Fibroblast of lung (primary cell): ENCODE results near the gene AK9. TPM values are rescaled to one million over a fixed set of nuclear protein-coding genes. Genes with fewer than 3 reads are reported as not detected.

ENCODE experiments used
- DNase-seq, 2 donors: peaks; one replicate each; pipeline versions ENCODE4 v3.0.0 to v3.0.0-alpha.2; 2010; ENCODE audit warnings: low read depth in 2 of 2
- H2AFZ ChIP-seq: 2 replicates; pipeline ENCODE4 v1.5.1; 2012; ENCODE audit warnings: low read length, control low read depth, inconsistent platforms
- H3K27ac ChIP-seq: 2 replicates; pipeline ENCODE4 v1.5.1; 2011; ENCODE audit warnings: low read length, control low read depth; ENCODE audit not compliant: insufficient read depth
- H3K27me3 ChIP-seq: 2 replicates; pipeline ENCODE4 v1.5.1; 2011; ENCODE audit warnings: mild to moderate bottlenecking, low read length; ENCODE audit not compliant: control insufficient read depth, insufficient read depth
- H3K36me3 ChIP-seq: 2 replicates; pipeline ENCODE4 v1.5.1; 2011; ENCODE audit warnings: low read length; ENCODE audit not compliant: control insufficient read depth, insufficient read depth
- H3K4me1 ChIP-seq: 2 replicates; pipeline ENCODE4 v1.5.1; 2011; ENCODE audit warnings: low read length; ENCODE audit not compliant: control insufficient read depth, insufficient read depth; ENCODE audit errors: extremely low read depth
- H3K4me2 ChIP-seq: 2 replicates; pipeline ENCODE4 v1.5.1; 2011; ENCODE audit warnings: low read length, control low read depth; ENCODE audit not compliant: insufficient read depth; ENCODE audit errors: extremely low read depth
- H3K4me3 ChIP-seq, 4 experiments: fragments of 200-600 bp in 1 of 4; sonication (generic) in 1 of 4; replicated peaks in 1 of 4; 2 replicates each; pipeline ENCODE4 v1.5.1; 2011 to 2016; ENCODE audit warnings: low read length in 4 of 4, low read depth in 3 of 4, mild to moderate bottlenecking in 3 of 4, control low read depth in 2 of 4, inconsistent platforms in 1 of 4, mixed read lengths in 1 of 4; ENCODE audit not compliant: insufficient read depth in 1 of 4; ENCODE audit errors: control extremely low read depth in 1 of 4
- H3K79me2 ChIP-seq: 2 replicates; pipeline ENCODE4 v1.5.1; 2012; ENCODE audit warnings: mild to moderate bottlenecking, low read length, inconsistent platforms; ENCODE audit not compliant: control insufficient read depth, insufficient read depth
- H3K9ac ChIP-seq: 2 replicates; pipeline ENCODE4 v1.5.1; 2011; ENCODE audit warnings: mild to moderate bottlenecking, low read length, control low read depth; ENCODE audit not compliant: insufficient read depth
- H3K9me3 ChIP-seq: 2 replicates; pipeline ENCODE4 v1.5.1; 2012; ENCODE audit warnings: low read depth, low read length; ENCODE audit not compliant: control insufficient read depth, insufficient read depth
- H4K20me1 ChIP-seq: 2 replicates; pipeline ENCODE4 v1.5.1; 2011; ENCODE audit warnings: low read length; ENCODE audit not compliant: control insufficient read depth, insufficient read depth; ENCODE audit errors: extremely low read depth
- CTCF ChIP-seq, 2 donors: IDR thresholded peaks in 1 of 2; conservative IDR thresholded peaks in 1 of 2; 1 replicate in 1 of 2; 2 replicates in 1 of 2; pipeline ENCODE4 v1.5.1; 2011 to 2012; ENCODE audit warnings: low read length in 2 of 2, control low read depth in 1 of 2, inconsistent platforms in 1 of 2, low read depth in 1 of 2, mild to moderate bottlenecking in 1 of 2
- EZH2 ChIP-seq: IDR thresholded peaks from 2 replicates; pipeline ENCODE4 v1.5.1; 2012; ENCODE audit warnings: low read length, control low read depth, mild to moderate bottlenecking; ENCODE audit errors: missing control alignments
- polyA plus RNA-seq, 2 donors: library from polyadenylated mRNA; depleted of rRNA in 1 of 2; stranded (reverse) in 1 of 2; unstranded in 1 of 2; fragments of >200 nt; gene quantifications; 2 replicates each; pipeline ENCODE4 v1.2.1, GENCODE V29; 2011 to 2012; ENCODE audit warnings: missing spikeins in 1 of 2
- total RNA-seq: library from RNA; depleted of rRNA; stranded (reverse); fragments of >200 nt; gene quantifications from 2 replicates; pipeline ENCODE4 v1.2.1, GENCODE V29; 2014

The AK9 gene
- total and polyA plus RNA-seq, 2 donors (not counting 1 experiment from before 2014, with no cell fraction given), result 4.5 to 10.4 TPM

GRCh38 chr6:109449064-109449794 is 241.8 kb downstream of the AK9 start:
- H3K27me3 ChIP-seq, result no peaks in the 10 kb centered on the region
- TF ChIP-seq EZH2, result no peak
- H3K4me2 ChIP-seq, result no peak overlapping the region
- H3K27ac ChIP-seq, result no peak overlapping the region
- peaks cover under 1% of the 10 kb centered on the region for H3K4me1 ChIP-seq
- no peaks in the 10 kb centered on the region for H3K9me3 ChIP-seq
- peaks cover 41% of the 10 kb centered on the region for H3K36me3 ChIP-seq
- H3K4me3 ChIP-seq, result no peak overlapping the region
- no peak for DNase-seq
- no peak overlapping the region for H3K9ac ChIP-seq
- no peaks in the 10 kb centered on the region for H4K20me1 ChIP-seq
- H3K79me2 ChIP-seq, result peaks cover 7% of the 10 kb centered on the region
- H2AFZ ChIP-seq, result no peak overlapping the region

DNA sequence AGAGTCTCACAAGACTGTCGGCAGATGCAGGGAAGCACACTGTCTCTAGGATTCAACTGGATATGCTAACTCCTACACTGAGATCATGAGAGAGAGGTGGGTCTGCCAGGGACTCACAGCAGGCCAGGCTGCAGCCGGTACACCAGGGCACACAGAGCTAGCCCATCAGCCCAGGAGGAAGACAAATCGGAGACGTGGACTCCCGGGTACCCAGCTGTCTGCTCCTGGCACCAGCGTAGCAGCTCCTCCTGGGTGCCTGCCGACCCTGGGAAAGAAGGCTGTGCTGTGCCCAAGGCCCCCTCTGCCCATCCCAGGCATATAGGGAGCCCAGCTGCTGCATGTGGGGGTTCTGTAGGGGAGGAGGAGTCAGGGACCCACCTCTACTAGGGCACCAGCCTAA is 242.4 kb downstream of the AK9 start:
- H3K9ac ChIP-seq, result no peak overlapping the region
- no peaks in the 10 kb centered on the region for H3K4me1 ChIP-seq
- H2AFZ ChIP-seq, result no peak overlapping the region
- no peaks in the 10 kb centered on the region for H4K20me1 ChIP-seq
- no peak overlapping the region for H3K27ac ChIP-seq
- H3K36me3 ChIP-seq, result peaks cover 46% of the 10 kb centered on the region
- H3K9me3 ChIP-seq, result no peaks in the 10 kb centered on the region
- no peak overlapping the region for H3K4me2 ChIP-seq
- H3K4me3 ChIP-seq, result no peak overlapping the region
- no peaks in the 10 kb centered on the region for H3K27me3 ChIP-seq
- no peak for DNase-seq
- H3K79me2 ChIP-seq, result peaks cover 3% of the 10 kb centered on the region
- no peak for TF ChIP-seq CTCF (conservative IDR thresholded peaks at IDR 0.05 in 1 of 2, IDR thresholded peaks at IDR 0.05 in 1 of 2; ENCODE audit: low read depth in 1 of 2, low read length in 2 of 2)
- no peak for TF ChIP-seq EZH2

DNA sequence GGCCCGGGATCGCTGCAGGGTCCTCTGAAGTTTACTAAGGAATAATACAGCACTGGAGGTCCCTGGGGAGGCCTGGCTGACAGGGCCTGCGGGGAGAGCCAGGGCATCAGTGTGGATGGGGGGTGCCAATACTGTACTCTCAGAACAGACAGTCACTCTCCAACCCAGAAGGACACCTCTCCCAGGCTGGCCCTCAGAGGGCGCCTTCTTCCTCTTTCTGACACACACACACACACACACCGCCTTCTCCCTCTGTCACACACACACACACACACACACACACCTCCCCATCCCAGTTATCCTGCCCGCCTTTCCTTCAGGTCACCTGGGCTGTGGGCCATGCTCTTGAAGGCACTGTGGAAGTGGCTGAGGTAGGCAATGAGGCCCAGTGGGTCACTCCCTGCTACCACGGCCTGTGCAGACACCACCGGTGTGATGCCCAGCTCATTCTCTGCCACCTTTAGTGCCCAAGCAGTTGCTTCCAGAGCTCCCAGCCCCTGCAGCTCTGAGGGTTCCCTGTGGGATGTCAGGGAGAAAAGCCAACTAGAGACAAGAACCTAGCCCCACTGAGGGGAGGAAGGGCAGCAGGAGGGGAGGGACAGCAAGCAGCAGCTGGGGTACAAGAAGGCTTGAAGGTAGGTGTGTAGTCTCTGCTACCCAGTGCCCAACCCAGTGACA is 243.0 kb downstream of the AK9 start:
- Histone ChIP-seq H3K9ac (no peak overlapping the region), H3K4me1 (no peaks in the 10 kb centered on the region), H3K36me3 (peaks cover 46% of the 10 kb centered on the region), H3K27ac (no peak overlapping the region), H4K20me1 (no peaks in the 10 kb centered on the region), H3K4me2 (no peak overlapping the region), H3K4me3 (no peak overlapping the region), H2AFZ (no peak overlapping the region), H3K9me3 (no peaks in the 10 kb centered on the region), H3K27me3 (no peaks in the 10 kb centered on the region), H3K79me2 (no peaks in the 10 kb centered on the region)
- DNase-seq, result peak in 1 of 2 donors; percentile 14
- TF ChIP-seq EZH2, result no peak
- TF ChIP-seq CTCF (conservative IDR thresholded peaks at IDR 0.05 in 1 of 2, IDR thresholded peaks at IDR 0.05 in 1 of 2; ENCODE audit: low read depth in 1 of 2, low read length in 2 of 2), result no peak
